Measurements from ENCODE around the gene ASGR1.
A peak's percentile ranks its signal among the peaks of the same experiment; 100 is the strongest.

ASGR1 gene

GRCh38 chr17:7179317-7180254, at the start of gene ASGR1:
ASGR1 (minus strand) TSS chr17:7179370; CDS start chr17:7178563, 807 bp downstream.
- DNase-seq (ENCODE audit: low read depth), result no peak

DNA sequence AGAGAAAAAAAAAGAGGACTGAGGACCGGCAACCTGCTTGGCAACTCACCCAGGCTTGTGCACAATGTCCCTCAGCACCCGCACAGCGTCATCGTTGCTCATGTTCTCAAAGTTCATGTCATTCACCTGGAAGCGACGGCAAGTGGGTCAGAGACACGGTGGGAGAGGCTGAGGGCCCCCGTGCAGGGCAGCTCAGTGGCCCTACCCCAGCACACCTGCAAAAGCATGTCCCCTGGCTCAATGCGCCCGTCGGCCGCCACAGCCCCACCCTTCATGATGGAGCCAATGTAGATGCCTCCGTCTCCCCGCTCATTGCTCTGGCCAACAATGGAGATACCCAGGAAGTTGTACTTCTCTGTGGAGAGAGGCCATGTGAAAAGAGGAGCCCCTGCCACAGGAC, 49.8 kb upstream of the ASGR1 start:
- no peak for DNase-seq (ENCODE audit: low read depth)

- DNase-seq (ENCODE audit: low read depth), result no peak
These were observed 47.8 kb upstream of the ASGR1 start for GRCh38 chr17:7226721-7227710.

- no peak for DNase-seq (ENCODE audit: low read depth)
These were observed 46.7 kb upstream of the ASGR1 start for GRCh38 chr17:7225711-7226331.

- no peak for DNase-seq (ENCODE audit: low read depth)
These were observed 45.5 kb upstream of the ASGR1 start for GRCh38 chr17:7224661-7225111.

- no peak for DNase-seq (ENCODE audit: low read depth)
These were observed 44.9 kb upstream of the ASGR1 start for GRCh38 chr17:7224110-7224509.

DNA sequence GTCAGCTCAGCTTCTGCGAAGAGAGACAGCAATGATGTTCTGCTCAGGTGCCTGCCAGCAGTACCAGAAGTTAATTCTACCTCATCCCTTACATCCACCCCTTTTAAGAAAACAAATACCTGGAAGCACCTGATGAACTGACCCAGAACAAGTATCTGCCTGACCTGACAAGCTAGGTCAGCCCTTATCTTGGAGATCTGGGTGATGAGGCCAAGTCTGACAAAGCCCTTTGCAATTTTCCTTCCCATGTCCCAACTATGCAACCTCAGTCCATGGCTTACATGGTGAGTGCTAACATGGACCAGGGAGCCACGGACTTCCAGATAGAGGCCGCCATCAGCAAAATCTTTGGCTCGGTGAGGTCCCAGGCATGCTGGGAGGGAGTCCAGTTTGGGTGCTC, 44.2 kb upstream of the ASGR1 start:
- DNase-seq (ENCODE audit: low read depth), result no peak

GRCh38 chr17:7222972-7223292, 43.8 kb upstream of the ASGR1 start:
- DNase-seq (ENCODE audit: low read depth), result no peak

DNA sequence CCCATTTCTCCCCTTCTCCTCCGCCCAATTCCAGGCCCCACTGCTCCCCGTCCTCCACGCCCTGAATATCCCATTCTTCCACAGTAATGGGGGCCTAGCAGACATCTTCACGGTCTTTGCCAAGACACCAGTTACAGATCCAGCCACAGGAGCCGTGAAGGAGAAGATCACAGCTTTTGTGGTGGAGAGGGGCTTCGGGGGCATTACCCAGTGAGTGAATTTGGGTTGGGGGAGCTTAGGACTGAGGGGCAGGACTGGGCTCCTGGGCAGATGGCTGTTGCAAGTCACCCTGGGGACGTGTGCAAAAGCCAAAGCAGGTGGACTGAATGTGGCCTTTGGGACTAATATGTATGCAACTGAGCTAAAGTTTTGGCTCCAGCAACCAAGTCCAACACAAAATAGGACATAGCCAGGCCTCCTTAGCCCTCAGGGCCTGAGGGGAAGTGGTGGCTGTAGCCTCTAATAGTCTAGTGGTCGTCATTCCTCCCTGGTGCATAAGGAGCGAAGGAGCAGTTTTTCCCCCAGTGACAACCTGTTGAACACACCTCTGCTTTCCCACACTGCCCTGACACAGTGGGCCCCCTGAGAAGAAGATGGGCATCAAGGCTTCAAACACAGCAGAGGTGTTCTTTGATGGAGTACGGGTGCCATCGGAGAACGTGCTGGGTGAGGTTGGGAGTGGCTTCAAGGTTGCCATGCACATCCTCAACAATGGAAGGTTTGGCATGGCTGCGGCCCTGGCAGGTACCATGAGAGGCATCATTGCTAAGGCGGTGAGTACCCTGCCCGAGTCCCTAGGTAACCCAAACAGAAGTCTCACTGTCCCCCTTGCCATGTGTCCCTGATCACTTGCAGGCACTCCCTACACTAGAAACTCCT, 43.2 kb upstream of the ASGR1 start:
- DNase-seq (ENCODE audit: low read depth), result no peak

DNA sequence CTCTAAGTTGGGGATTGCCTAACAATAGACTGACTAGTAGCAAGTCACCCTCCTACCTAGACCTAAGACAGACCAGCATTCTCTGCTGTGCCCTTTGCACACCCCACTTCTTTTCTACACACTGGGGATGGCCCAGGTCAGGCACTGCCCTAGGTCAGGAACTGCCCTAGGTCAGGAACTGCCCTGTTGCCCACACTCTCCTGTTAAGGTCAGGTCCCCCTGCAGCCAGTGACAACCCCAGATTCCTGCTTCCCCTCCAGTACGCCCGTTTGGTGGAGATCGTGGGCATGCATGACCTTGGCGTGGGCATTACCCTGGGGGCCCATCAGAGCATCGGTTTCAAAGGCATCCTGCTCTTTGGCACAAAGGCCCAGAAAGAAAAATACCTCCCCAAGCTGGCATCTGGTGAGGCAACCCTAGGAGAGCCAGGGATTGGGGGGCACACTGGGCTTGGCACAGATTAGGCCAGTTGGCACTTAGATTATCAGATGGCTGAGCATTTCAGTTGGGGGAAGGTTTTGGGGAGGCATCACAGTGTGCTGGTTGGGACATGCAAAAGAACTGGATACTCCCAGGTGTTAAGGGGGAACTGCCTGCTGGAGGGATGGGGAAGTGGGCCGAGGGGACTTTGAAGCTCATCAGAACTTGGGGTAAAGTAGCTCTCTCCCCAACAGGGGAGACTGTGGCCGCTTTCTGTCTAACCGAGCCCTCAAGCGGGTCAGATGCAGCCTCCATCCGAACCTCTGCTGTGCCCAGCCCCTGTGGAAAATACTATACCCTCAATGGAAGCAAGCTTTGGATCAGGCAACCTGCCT, 42.3 kb upstream of the ASGR1 start:
- DNase-seq (ENCODE audit: low read depth), result no peak

GRCh38 chr17:7220593-7221277, 41.6 kb upstream of the ASGR1 start:
- peak; percentile 46 for DNase-seq (ENCODE audit: low read depth)

- peak; percentile 85 for DNase-seq (ENCODE audit: low read depth)
These were observed 40.8 kb upstream of the ASGR1 start, which contains the start of the genes ACADVL and DLG4 for GRCh38 chr17:7219812-7220592. ACADVL (plus strand) TSS chr17:7219938; CDS start chr17:7219985, 47 bp downstream. DLG4 (minus strand) TSS chr17:7219836.

DNA sequence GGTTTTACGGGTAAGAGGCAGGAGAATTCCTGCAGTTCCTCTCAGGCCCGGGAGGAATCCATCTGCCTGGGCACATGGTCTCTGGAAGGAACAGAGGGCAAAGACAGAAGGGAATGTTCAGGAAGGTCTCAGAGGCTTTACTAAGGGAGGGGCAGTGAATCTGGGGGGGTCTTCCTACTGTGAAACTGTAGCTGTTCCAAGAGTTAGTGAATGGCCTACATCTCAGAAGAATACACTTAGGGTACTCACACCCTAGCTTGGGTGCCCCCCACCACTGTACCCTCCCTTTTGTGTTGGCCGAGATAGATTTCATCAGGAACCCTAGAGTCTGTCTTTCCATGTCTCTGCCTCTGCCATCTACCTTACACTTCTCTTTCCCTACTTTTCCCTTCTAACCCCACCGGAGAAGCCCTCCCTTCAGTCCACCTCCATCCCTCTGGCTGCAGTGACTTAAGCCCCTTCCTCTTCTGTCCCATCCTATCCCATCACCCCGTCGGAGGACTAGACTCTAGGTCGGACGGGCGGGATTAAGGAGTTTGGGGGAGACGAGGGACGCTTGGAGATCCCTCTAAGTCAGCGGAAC, 40.1 kb upstream of the ASGR1 start:
- no peak for DNase-seq (ENCODE audit: low read depth)

- DNase-seq (ENCODE audit: low read depth), result no peak
These were observed 39.6 kb upstream of the ASGR1 start for GRCh38 chr17:7218758-7219157.

- no peak for DNase-seq (ENCODE audit: low read depth)
These were observed 39.0 kb upstream of the ASGR1 start for GRCh38 chr17:7218166-7218565.

DNA sequence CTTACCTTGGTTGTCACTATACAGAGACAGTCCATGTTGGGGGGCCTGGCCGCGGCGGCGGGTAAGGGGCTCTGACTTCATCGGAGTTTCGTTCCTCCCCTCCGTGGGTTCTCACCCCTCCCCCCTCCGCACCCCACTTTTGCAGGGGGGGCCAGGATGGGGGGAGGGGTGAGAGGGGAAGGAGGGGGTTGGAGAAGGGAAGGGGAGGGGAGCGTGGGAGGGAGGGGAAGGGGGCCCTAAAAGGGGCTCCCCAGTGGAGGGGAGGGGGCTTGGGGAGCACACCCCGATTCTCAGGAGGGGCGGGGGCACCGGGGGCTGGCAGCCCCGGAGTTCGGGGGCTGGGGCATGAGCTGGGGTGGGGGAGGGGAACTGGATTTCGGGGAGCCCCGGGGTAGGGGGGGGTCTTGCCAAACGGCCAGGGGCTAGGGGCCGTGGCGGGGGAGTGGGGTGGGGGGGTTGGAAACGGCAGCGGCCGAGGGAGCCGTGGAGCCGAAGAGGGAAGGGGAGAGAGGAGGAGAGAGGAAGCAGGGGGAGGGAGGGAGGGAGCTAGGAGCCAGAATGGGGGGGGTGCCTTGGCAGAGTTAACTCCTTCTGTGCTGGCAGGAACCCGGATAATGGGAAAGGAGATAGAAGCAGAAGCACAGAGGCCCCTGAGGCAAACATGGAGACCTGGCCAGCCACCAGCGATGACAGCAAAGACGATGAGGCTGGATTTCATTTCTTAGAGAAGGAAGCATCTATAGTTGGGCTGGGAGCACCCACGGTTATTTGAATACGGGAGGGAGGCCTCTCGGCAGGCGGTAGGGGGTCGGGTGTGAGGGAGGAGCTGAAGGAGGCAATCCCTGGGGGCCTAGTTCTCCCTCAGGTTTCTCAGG, 38.2 kb upstream of the ASGR1 start:
- peak; percentile 72 for DNase-seq (ENCODE audit: low read depth)

Data from fibroblast of the conjunctiva (primary cell).